Measurements from ENCODE around the gene SLC38A10. TPM values are rescaled to one million over a fixed set of nuclear protein-coding genes. Genes with fewer than 3 reads are reported as not detected.
A peak's percentile ranks its signal among the peaks of the same experiment; 100 is the strongest.

Gene SLC38A10
- total and polyA plus RNA-seq, 12 donors: 17.6 to 190 (median 102) TPM

DNA sequence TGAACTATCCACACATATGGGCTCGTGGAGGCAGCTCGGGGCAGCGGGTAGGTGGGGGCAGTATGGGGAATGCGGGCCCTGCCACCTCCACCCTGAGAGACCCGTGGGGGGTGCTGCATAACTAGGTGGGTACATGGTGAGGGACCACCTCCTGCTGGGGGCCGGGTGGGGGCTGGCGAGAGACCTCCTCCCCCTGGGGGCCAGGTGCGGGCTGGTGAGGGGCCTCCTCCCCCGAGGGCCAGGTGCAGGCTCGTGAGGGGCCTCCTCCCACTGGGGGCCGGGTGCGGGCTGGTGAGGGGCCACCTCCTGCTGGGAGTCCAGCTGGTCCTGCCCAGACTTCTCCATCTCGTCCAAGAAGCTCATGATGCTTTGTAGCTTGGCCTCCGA lies 97.7 kb downstream of the SLC38A10 start:
- no peaks in the 10 kb centered on the region for H3K9me3 ChIP-seq (replicated peaks in 1 of 3)
- no peaks in the 10 kb centered on the region for H3K4me1 ChIP-seq (replicated peaks in 1 of 2)
- H3K27ac ChIP-seq: no peak overlapping the region
- WGBS, 4 donors: 84% methylated on average over 14 of the region's 14 CpGs; no CpG with 5 or more reads in 2 of the 4 donors
- intact Hi-C loops (cut with DNase I): loop anchor here in 1 of 2 donors (5.0 kb wide), 1 partner anchor 55 kb away; no protein-coding TSS in a partner anchor
- DNase-seq: no peak
- no peak for TF ChIP-seq POLR2A (IDR thresholded peaks at IDR 0.05)
- TF ChIP-seq, protein P1, sequence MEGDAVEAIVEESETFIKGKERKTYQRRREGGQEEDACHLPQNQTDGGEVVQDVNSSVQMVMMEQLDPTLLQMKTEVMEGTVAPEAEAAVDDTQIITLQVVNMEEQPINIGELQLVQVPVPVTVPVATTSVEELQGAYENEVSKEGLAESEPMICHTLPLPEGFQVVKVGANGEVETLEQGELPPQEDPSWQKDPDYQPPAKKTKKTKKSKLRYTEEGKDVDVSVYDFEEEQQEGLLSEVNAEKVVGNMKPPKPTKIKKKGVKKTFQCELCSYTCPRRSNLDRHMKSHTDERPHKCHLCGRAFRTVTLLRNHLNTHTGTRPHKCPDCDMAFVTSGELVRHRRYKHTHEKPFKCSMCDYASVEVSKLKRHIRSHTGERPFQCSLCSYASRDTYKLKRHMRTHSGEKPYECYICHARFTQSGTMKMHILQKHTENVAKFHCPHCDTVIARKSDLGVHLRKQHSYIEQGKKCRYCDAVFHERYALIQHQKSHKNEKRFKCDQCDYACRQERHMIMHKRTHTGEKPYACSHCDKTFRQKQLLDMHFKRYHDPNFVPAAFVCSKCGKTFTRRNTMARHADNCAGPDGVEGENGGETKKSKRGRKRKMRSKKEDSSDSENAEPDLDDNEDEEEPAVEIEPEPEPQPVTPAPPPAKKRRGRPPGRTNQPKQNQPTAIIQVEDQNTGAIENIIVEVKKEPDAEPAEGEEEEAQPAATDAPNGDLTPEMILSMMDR (IDR thresholded peaks at IDR 0.05): no peak
- no peaks in the 10 kb centered on the region for H3K27me3 ChIP-seq
- H3K4me3 ChIP-seq: no peak overlapping the region
- no peaks in the 10 kb centered on the region for H3K36me3 ChIP-seq (replicated peaks in 1 of 2)

DNA sequence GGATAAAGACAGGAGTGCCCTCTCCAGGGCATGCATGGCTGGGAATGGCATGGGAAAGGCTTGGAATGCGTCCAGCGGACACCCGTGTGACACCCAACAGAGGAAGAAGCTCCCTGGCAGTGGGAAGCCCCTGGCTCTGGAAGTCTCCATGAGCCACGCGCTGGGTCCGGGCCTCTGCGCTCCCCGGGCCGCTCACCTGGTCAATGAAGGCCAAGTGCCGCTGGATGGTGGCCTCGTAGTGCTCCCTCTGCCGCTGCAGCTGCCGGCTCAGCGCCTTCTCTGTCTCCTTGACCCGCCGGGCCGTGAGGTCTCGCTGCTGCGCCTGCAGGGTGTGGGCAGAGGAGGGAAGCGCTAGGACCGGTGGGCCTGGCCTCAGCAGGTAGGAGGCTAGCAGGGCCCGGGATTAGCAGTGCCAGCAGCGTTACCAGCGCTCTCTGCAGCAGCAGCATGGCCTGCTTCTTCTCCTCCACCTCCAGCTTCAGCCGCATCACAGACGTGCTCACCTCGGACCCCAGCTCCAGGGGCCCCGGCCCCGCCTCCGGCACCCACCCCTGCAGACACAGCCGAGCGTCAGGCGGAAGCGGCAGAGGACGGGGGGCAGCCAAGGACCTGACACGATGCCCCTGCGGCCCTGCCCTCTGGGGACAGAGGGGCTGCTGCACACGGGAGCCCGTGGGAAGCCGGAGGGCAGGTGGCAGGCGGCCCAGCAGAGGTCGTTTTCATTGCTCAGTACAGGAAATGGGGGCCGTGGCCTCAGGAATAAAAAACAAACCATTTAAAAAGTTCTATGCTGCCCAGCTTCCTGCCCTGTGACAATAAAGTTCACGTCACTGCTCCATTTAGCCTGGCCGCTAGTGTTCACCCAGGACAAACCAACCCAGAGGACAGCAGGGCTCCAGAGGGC lies 98.3 kb downstream of the SLC38A10 start:
- TF ChIP-seq, protein P1 (IDR thresholded peaks at IDR 0.05): no peak
- no peak for TF ChIP-seq POLR2A (IDR thresholded peaks at IDR 0.05)
- Histone ChIP-seq H3K4me3 (no peak overlapping the region), H3K9me3 (replicated peaks in 1 of 3) (no peaks in the 10 kb centered on the region), H3K36me3 (replicated peaks in 1 of 2) (no peaks in the 10 kb centered on the region), H3K27ac (no peak overlapping the region), H3K4me1 (replicated peaks in 1 of 2) (no peaks in the 10 kb centered on the region), H3K27me3 (no peaks in the 10 kb centered on the region)
- WGBS, 4 donors: 80 to 88% (median 82%) methylated on average over 8 to 45 of the region's 45 CpGs
- peak in 2 of 7 donors; percentile 26 to 30 for DNase-seq
- intact Hi-C loops (cut with DNase I): loop anchor here in 1 of 2 donors (5.0 kb wide), 1 partner anchor 54 kb away; no protein-coding TSS in a partner anchor

DNA sequence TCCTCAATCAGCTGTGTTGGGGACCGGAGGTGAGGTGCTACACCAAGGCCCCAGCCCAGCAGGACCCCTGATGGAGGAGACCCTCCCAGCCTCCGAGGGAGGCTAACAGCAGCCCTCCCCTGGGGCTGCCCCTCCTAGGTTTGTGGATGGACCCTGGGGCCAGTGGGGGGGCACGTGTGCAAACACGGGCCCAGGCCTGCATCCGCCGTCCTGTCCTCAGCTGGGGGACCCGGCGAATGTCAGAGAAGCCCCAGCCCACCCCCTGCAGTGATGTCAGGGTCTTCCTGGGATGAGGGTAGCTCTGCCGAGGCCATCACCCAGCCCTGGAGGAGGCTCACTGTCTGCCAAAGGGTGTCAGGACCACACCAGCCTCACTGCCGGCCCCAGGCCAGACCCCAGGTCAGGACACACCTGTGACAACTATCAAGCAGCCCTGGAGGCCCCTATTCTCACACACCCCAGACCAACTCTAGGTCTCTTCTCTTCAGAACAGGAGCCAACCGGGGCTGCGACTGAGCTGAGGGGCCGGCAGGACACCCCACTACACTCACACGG lies 99.1 kb downstream of the SLC38A10 start:
- no peak overlapping the region for H3K4me3 ChIP-seq
- no peaks in the 10 kb centered on the region for H3K27me3 ChIP-seq
- intact Hi-C loops (cut with DNase I): loop anchor here in 1 of 2 donors (5.0 kb wide), 1 partner anchor 54 kb away; no protein-coding TSS in a partner anchor
- no peaks in the 10 kb centered on the region for H3K9me3 ChIP-seq (replicated peaks in 1 of 3)
- no peaks in the 10 kb centered on the region for H3K36me3 ChIP-seq (replicated peaks in 1 of 2)
- H3K4me1 ChIP-seq (replicated peaks in 1 of 2): no peaks in the 10 kb centered on the region
- WGBS, 4 donors: 93 to 98% (median 95%) methylated on average over 4 to 14 of the region's 14 CpGs
- no peak overlapping the region for H3K27ac ChIP-seq
- no peak for DNase-seq
- TF ChIP-seq POLR2A (IDR thresholded peaks at IDR 0.05): no peak
- TF ChIP-seq, protein P1 (IDR thresholded peaks at IDR 0.05): no peak

Other genes with a start within 250 kb of the SLC38A10 start
- gene PVALEF, start 129.8 kb downstream of the SLC38A10 start, total RNA-seq: not detected
- gene PVALEF, start 129.8 kb downstream of the SLC38A10 start, polyA plus RNA-seq: not detected
- 10 to 100 TPM in 4 of 9 donors, 1 to 10 TPM in 4, under 1 TPM in 1; 0.89 to 17.0 (median 9.8) TPM for gene AATK, start 129.1 kb downstream of the SLC38A10 start, total RNA-seq
- 10 to 100 TPM in 2 of 3 donors, under 1 TPM in 1; 0.73 to 23.3 (median 10.6) TPM for gene AATK, start 129.1 kb downstream of the SLC38A10 start, polyA plus RNA-seq
- 10 to 100 TPM in 3 of 9 donors, 1 to 10 TPM in 6; 2.7 to 11.4 (median 7.6) TPM for gene CEP131, start 72.3 kb downstream of the SLC38A10 start, total RNA-seq
- 10 to 100 TPM in 2 of 3 donors, under 1 TPM in 1; 0.81 to 55.8 (median 27.2) TPM for gene CEP131, start 72.3 kb downstream of the SLC38A10 start, polyA plus RNA-seq
- 10 to 100 TPM in 8 of 9 donors, 1 to 10 TPM in 1; 8.3 to 67.2 (median 40.3) TPM for gene TEPSIN, start 56.3 kb downstream of the SLC38A10 start, total RNA-seq
- gene TEPSIN, start 56.3 kb downstream of the SLC38A10 start, polyA plus RNA-seq: 100 to 1,000 TPM in 1 of 3 donors, 10 to 100 TPM in 1, 1 to 10 TPM in 1; 3.1 to 144 (median 68.1) TPM
- gene NDUFAF8, start 56.0 kb downstream of the SLC38A10 start, total RNA-seq: 100 to 1,000 TPM in 1 of 9 donors, 10 to 100 TPM in 8; 25.3 to 106 (median 46.3) TPM
- 10 to 100 TPM; 38.9 to 58.1 (median 52.9) TPM for gene NDUFAF8, start 56.0 kb downstream of the SLC38A10 start, polyA plus RNA-seq
- 10 to 100 TPM in 8 of 9 donors, 1 to 10 TPM in 1; 1.7 to 35.3 (median 18.5) TPM for gene BAHCC1, start 100.2 kb upstream of the SLC38A10 start, total RNA-seq
- 10 to 100 TPM in 2 of 3 donors, 1 to 10 TPM in 1; 2.1 to 68.0 (median 18.2) TPM for gene BAHCC1, start 100.2 kb upstream of the SLC38A10 start, polyA plus RNA-seq
- 1,000 to 10,000 TPM in 8 of 9 donors, 100 to 1,000 TPM in 1; 842 to 6,446 (median 2,440) TPM for gene ACTG1, start 217.5 kb upstream of the SLC38A10 start, total RNA-seq
- 1,000 to 10,000 TPM in 2 of 3 donors, 100 to 1,000 TPM in 1; 828 to 1,140 (median 1,059) TPM for gene ACTG1, start 217.5 kb upstream of the SLC38A10 start, polyA plus RNA-seq
- gene FSCN2, start 233.1 kb upstream of the SLC38A10 start, total RNA-seq: 1 to 10 TPM in 4 of 9 donors, under 1 TPM in 5; 0.22 to 1.9 (median 0.72) TPM
- 1 to 10 TPM in 1 of 3 donors, under 1 TPM in 1, not detected in 1; 0.51 to 1.7 TPM for gene FSCN2, start 233.1 kb upstream of the SLC38A10 start, polyA plus RNA-seq